Measurements from ENCODE around the gene ADAM19. TPM values are rescaled to one million over a fixed set of nuclear protein-coding genes. Genes with fewer than 3 reads are reported as not detected.

ADAM19 gene
- total and polyA plus RNA-seq, 2 donors from 2014 or later, result 0.88 to 9.2 TPM

- no peaks in the 10 kb centered on the region for H3K9me3 ChIP-seq (ENCODE audit: control insufficient read depth in 2 of 3, insufficient read depth in 1 of 3, low read length in 3 of 3)
- H3K4me1 ChIP-seq (ENCODE audit: control insufficient read depth in 2 of 3, insufficient read depth in 2 of 3, low read depth in 1 of 3, low read length in 3 of 3), result no peaks in the 10 kb centered on the region
- intact Hi-C loops (cut with DNase I), result no loop called here
- no peaks in the 10 kb centered on the region for H3K27me3 ChIP-seq (ENCODE audit: control insufficient read depth, insufficient read depth, low read length)
- no peaks in the 10 kb centered on the region for H3K36me3 ChIP-seq (ENCODE audit: control insufficient read depth in 2 of 3, insufficient read depth in 3 of 3, low read length in 3 of 3)
- no peak for DNase-seq
- H3K4me3 ChIP-seq (ENCODE audit: low read length in 3 of 3), result no peak overlapping the region
- TF ChIP-seq CTCF (IDR thresholded peaks at IDR 0.05; ENCODE audit: borderline replicate concordance, extremely low read depth, insufficient read depth), result no peak
- no peak for FAIRE-seq
- no peak overlapping the region for H3K27ac ChIP-seq (ENCODE audit: low read depth in 2 of 2, low read length in 2 of 2)
- H3K9ac ChIP-seq (ENCODE audit: low read length in 3 of 3), result no peak overlapping the region
Observed at GRCh38 chr5:157594675-157595459, 19.3 kb upstream of the ADAM19 start.

DNA sequence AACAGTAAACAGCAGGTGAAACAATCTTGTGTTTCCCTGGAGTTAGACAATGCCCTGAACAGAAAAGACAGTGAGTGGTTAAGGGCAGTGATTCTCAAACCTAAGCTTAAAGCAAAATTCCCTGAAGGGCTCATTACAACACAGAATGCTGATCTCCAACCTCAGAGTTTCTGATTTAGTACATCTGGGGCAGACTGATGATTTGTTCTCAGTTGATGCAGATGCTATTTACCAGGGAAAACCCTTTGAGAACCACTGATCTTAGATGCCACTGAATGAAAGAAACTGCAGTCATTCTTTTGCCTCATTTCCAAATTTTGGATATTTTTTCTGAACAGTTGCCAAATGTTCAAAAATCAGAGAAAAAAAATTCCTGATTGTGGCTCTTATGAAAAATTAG is 18.7 kb upstream of the ADAM19 start:
- H3K4me1 ChIP-seq (ENCODE audit: control insufficient read depth in 2 of 3, insufficient read depth in 2 of 3, low read depth in 1 of 3, low read length in 3 of 3), result no peaks in the 10 kb centered on the region
- no peak overlapping the region for H3K27ac ChIP-seq (ENCODE audit: low read depth in 2 of 2, low read length in 2 of 2)
- no peak overlapping the region for H3K4me3 ChIP-seq (ENCODE audit: low read length in 3 of 3)
- TF ChIP-seq CTCF (IDR thresholded peaks at IDR 0.05; ENCODE audit: borderline replicate concordance, extremely low read depth, insufficient read depth), result no peak
- intact Hi-C loops (cut with DNase I), result no loop called here
- no peak overlapping the region for H3K9ac ChIP-seq (ENCODE audit: low read length in 3 of 3)
- no peaks in the 10 kb centered on the region for H3K27me3 ChIP-seq (ENCODE audit: control insufficient read depth, insufficient read depth, low read length)
- H3K9me3 ChIP-seq (ENCODE audit: control insufficient read depth in 2 of 3, insufficient read depth in 1 of 3, low read length in 3 of 3), result no peaks in the 10 kb centered on the region
- DNase-seq (no peak), FAIRE-seq (no peak)
- H3K36me3 ChIP-seq (ENCODE audit: control insufficient read depth in 2 of 3, insufficient read depth in 3 of 3, low read length in 3 of 3), result no peaks in the 10 kb centered on the region

GRCh38 chr5:157593052-157593757 is 17.6 kb upstream of the ADAM19 start:
- TF ChIP-seq CTCF (IDR thresholded peaks at IDR 0.05; ENCODE audit: borderline replicate concordance, extremely low read depth, insufficient read depth), result no peak
- no peak overlapping the region for H3K27ac ChIP-seq (ENCODE audit: low read depth in 2 of 2, low read length in 2 of 2)
- H3K9ac ChIP-seq (ENCODE audit: low read length in 3 of 3), result no peak overlapping the region
- no peaks in the 10 kb centered on the region for H3K4me1 ChIP-seq (ENCODE audit: control insufficient read depth in 2 of 3, insufficient read depth in 2 of 3, low read depth in 1 of 3, low read length in 3 of 3)
- no peak overlapping the region for H3K4me3 ChIP-seq (ENCODE audit: low read length in 3 of 3)
- H3K36me3 ChIP-seq (ENCODE audit: control insufficient read depth in 2 of 3, insufficient read depth in 3 of 3, low read length in 3 of 3), result no peaks in the 10 kb centered on the region
- FAIRE-seq (no peak), DNase-seq (no peak)
- no peaks in the 10 kb centered on the region for H3K9me3 ChIP-seq (ENCODE audit: control insufficient read depth in 2 of 3, insufficient read depth in 1 of 3, low read length in 3 of 3)
- intact Hi-C loops (cut with DNase I), result no loop called here
- no peaks in the 10 kb centered on the region for H3K27me3 ChIP-seq (ENCODE audit: control insufficient read depth, insufficient read depth, low read length)
